Progenitor cell of endocrine pancreas (in vitro differentiated cells): ENCODE measurements around the gene ZNF688. TPM values are rescaled to one million over a fixed set of nuclear protein-coding genes. Genes with fewer than 3 reads are reported as not detected.

Experiments
- DNase-seq: peaks from one replicate; pipeline ENCODE4 v3.0.0; 2021; ENCODE audit warnings: low spot score; ENCODE audit not compliant: unreplicated experiment
- H3K27ac Mint-ChIP-seq: 2 replicates; pipeline ENCODE4 v1.8.0; 2021; ENCODE audit warnings: mild to moderate bottlenecking, moderate library complexity, mixed read lengths
- H3K27me3 Mint-ChIP-seq: 2 replicates; pipeline ENCODE4 v1.8.0; 2021; ENCODE audit warnings: mixed read lengths
- H3K36me3 Mint-ChIP-seq: 2 replicates; pipeline ENCODE4 v1.8.0; 2022; ENCODE audit warnings: mixed read lengths; ENCODE audit not compliant: insufficient read depth
- H3K4me1 Mint-ChIP-seq: 2 replicates; pipeline ENCODE4 v1.8.0; 2021; ENCODE audit warnings: low read depth, mixed read lengths
- H3K4me3 Mint-ChIP-seq: 2 replicates; pipeline ENCODE4 v1.8.0; 2021; ENCODE audit warnings: low read depth, mild to moderate bottlenecking, moderate library complexity, mixed read lengths
- H3K9me3 Mint-ChIP-seq: 2 replicates; pipeline ENCODE4 v1.8.0; 2021; ENCODE audit warnings: low read depth, mixed read lengths
- CTCF ChIP-seq: fragments of 200-600 bp; sonication (generic); IDR thresholded peaks from one replicate; pipeline ENCODE4 v1.5.0; 2021; ENCODE audit warnings: antibody characterized with exemption, mild to moderate bottlenecking; ENCODE audit not compliant: unreplicated experiment
- long read RNA-seq: library from polyadenylated mRNA; unstranded; transcript quantifications from one replicate; pipeline ENCODE4 v2.0.0, GENCODE V29; 2020
- total RNA-seq: library from RNA; stranded (reverse); gene quantifications from 2 replicates; pipeline ENCODE4 v1.2.1, GENCODE V29; 2021

ZNF688 gene
- 20.0 and 22.5 TPM in 2 replicates for total RNA-seq
- long read RNA-seq, partial matches to known transcripts = 0 of 1 reads
- long read RNA-seq, other reads (novel, unspliced or antisense) = 0 of 1 reads

- Mint-ChIP-seq H3K27me3 (no peaks in the 10 kb centered on the region), H3K4me3 (peak within 1 kb of the TSS; percentile 81), H3K9me3 (no peaks in the 10 kb centered on the region), H3K4me1 (peaks cover 27% of the 10 kb centered on the region), H3K36me3 (peaks cover 5% of the 10 kb centered on the region), H3K27ac (peak within 1 kb of the TSS; percentile 95)
- peak; percentile 72 for DNase-seq
- TF ChIP-seq CTCF = peak; percentile 5
Measured at GRCh38 chr16:30571445-30572322, at the start of gene ZNF688. Gene ZNF688 (minus strand): TSS chr16:30571714. CDS start chr16:30571629, 85 bp downstream.

GRCh38 chr16:30620169-30620568, 48.7 kb upstream of the ZNF688 start:
- Mint-ChIP-seq H3K4me3 (no peak overlapping the region), H3K4me1 (peaks cover 19% of the 10 kb centered on the region), H3K36me3 (no peaks in the 10 kb centered on the region), H3K27me3 (peaks cover 2% of the 10 kb centered on the region), H3K27ac (no peak overlapping the region), H3K9me3 (peaks cover 3% of the 10 kb centered on the region)
- no peak for DNase-seq
- no peak for TF ChIP-seq CTCF

GRCh38 chr16:30619638-30620037, 48.1 kb upstream of the ZNF688 start:
- no peak for TF ChIP-seq CTCF
- H3K4me1 Mint-ChIP-seq = peaks cover 19% of the 10 kb centered on the region
- DNase-seq = no peak
- H3K36me3 Mint-ChIP-seq = no peaks in the 10 kb centered on the region
- H3K4me3 Mint-ChIP-seq = no peak overlapping the region
- H3K9me3 Mint-ChIP-seq = peaks cover 3% of the 10 kb centered on the region
- H3K27me3 Mint-ChIP-seq = peaks cover 2% of the 10 kb centered on the region
- peak overlapping the region; percentile 44 for H3K27ac Mint-ChIP-seq

- H3K4me1 Mint-ChIP-seq = peaks cover 19% of the 10 kb centered on the region
- H3K36me3 Mint-ChIP-seq = no peaks in the 10 kb centered on the region
- H3K27me3 Mint-ChIP-seq = peaks cover 2% of the 10 kb centered on the region
- TF ChIP-seq CTCF = no peak
- H3K27ac Mint-ChIP-seq = no peak overlapping the region
- H3K4me3 Mint-ChIP-seq = no peak overlapping the region
- DNase-seq = no peak
- H3K9me3 Mint-ChIP-seq = peaks cover 3% of the 10 kb centered on the region
Measured at GRCh38 chr16:30619202-30619601, 47.7 kb upstream of the ZNF688 start.

GRCh38 chr16:30615358-30616091, 44.0 kb upstream of the ZNF688 start:
- peak; percentile 36 for DNase-seq
- peak; percentile 58 for TF ChIP-seq CTCF
- peaks cover 5% of the 10 kb centered on the region for H3K4me1 Mint-ChIP-seq
- peaks cover 3% of the 10 kb centered on the region for H3K9me3 Mint-ChIP-seq
- no peak overlapping the region for H3K4me3 Mint-ChIP-seq
- no peaks in the 10 kb centered on the region for H3K27me3 Mint-ChIP-seq
- no peaks in the 10 kb centered on the region for H3K36me3 Mint-ChIP-seq
- no peak overlapping the region for H3K27ac Mint-ChIP-seq
